Caco-2 (cell line): ENCODE results near the gene SPACA9. TPM values are rescaled to one million over a fixed set of nuclear protein-coding genes. Genes with fewer than 3 reads are reported as not detected.

Source experiments
- BruUV-seq: library from RNA; stranded (reverse); fragments of 400-500 nt; replicated peaks from 2 replicates; lab custom pipeline; 2021; lab: Mats Ljungman, UMichigan
- CTCF ChIA-PET: fragments of 300-600 bp; sonication (Branson Sonifier 250); formaldehyde crosslinking; loops from one replicate; lab custom pipeline; 2022; ENCODE audit warnings: antibody characterized with exemption; lab: Charles Lee
- POLR2A ChIA-PET: fragments of 300-600 bp; sonication (Branson Sonifier 250); formaldehyde crosslinking; loops from one replicate; lab custom pipeline; 2022; ENCODE audit warnings: antibody characterized with exemption; lab: Charles Lee
- DNase-seq, 2 experiments: peaks; one replicate each; pipeline versions ENCODE4 v3.0.0 to v3.0.0-alpha.2; 2020 to 2022
- H3K27me3 ChIP-seq: replicated peaks from 2 replicates; pipeline ENCODE4 v1.6.0; 2011; ENCODE audit warnings: low read length; ENCODE audit not compliant: control insufficient read depth, insufficient read depth
- H3K36me3 ChIP-seq: 2 replicates; pipeline ENCODE4 v1.5.1; 2011; ENCODE audit warnings: low read length; ENCODE audit not compliant: control insufficient read depth, insufficient read depth
- H3K4me1 ChIP-seq: fragments of 250-450 bp; sonication (Bioruptor Pico); 2 replicates; pipeline ENCODE4 v1.5.1; 2020; ENCODE audit warnings: mild to moderate bottlenecking
- H3K4me3 ChIP-seq: 2 replicates; pipeline ENCODE4 v1.5.1; 2011; ENCODE audit warnings: low read depth, mild to moderate bottlenecking, control low read depth, low read length
- H3K9me3 ChIP-seq: fragments of 250-450 bp; sonication (Bioruptor Pico); 2 replicates; pipeline ENCODE4 v1.5.1; 2020; ENCODE audit warnings: mild to moderate bottlenecking, moderate library complexity
- H3K27ac Mint-ChIP-seq: one replicate; pipeline ENCODE4 v1.8.0; 2022; ENCODE audit warnings: mixed read lengths; ENCODE audit not compliant: unreplicated experiment
- H3K27me3 Mint-ChIP-seq: one replicate; pipeline ENCODE4 v1.8.0; 2022; ENCODE audit warnings: mixed read lengths; ENCODE audit not compliant: insufficient read depth, unreplicated experiment
- H3K36me3 Mint-ChIP-seq: one replicate; pipeline ENCODE4 v1.8.0; 2022; ENCODE audit warnings: mild to moderate bottlenecking, mixed read lengths; ENCODE audit not compliant: insufficient read depth, unreplicated experiment
- H3K4me1 Mint-ChIP-seq: one replicate; pipeline ENCODE4 v1.8.0; 2022; ENCODE audit warnings: low read depth, mixed read lengths; ENCODE audit not compliant: unreplicated experiment
- H3K4me3 Mint-ChIP-seq: one replicate; pipeline ENCODE4 v1.8.0; 2022; ENCODE audit warnings: mild to moderate bottlenecking, moderate library complexity, mixed read lengths; ENCODE audit not compliant: unreplicated experiment
- H3K9me3 Mint-ChIP-seq: one replicate; pipeline ENCODE4 v1.8.0; 2022; ENCODE audit warnings: mixed read lengths; ENCODE audit not compliant: unreplicated experiment
- intact Hi-C: fragments of 100-400 bp; cut with micrococcal nuclease; formaldehyde crosslinking; loops from one replicate; pipeline ENCODE4 v1.10.0; 2022; ENCODE audit not compliant: unreplicated experiment
- total RNA-seq: library from RNA; stranded (reverse); gene quantifications from 2 replicates; pipeline ENCODE4 v1.2.3, GENCODE V29; 2022
- TF ChIP-seq, protein P1 (sequence below), 2 experiments: fragments of 200-600 bp in 1 of 2; IDR thresholded peaks; 1 replicate in 1 of 2; 2 replicates in 1 of 2; pipeline versions ENCODE4 v1.5.1 to v1.8.0; 2011 to 2022; ENCODE audit warnings: antibody characterized with exemption in 1 of 2, control low read depth in 1 of 2, inconsistent platforms in 1 of 2, low read depth in 1 of 2, low read length in 1 of 2, mild to moderate bottlenecking in 1 of 2, moderate library complexity in 1 of 2; ENCODE audit not compliant: insufficient read depth in 1 of 2, severe bottlenecking in 1 of 2, unreplicated experiment in 1 of 2

The SPACA9 gene
- total RNA-seq, 1 experiment from 2014 or later, result 0.64 TPM

DNA sequence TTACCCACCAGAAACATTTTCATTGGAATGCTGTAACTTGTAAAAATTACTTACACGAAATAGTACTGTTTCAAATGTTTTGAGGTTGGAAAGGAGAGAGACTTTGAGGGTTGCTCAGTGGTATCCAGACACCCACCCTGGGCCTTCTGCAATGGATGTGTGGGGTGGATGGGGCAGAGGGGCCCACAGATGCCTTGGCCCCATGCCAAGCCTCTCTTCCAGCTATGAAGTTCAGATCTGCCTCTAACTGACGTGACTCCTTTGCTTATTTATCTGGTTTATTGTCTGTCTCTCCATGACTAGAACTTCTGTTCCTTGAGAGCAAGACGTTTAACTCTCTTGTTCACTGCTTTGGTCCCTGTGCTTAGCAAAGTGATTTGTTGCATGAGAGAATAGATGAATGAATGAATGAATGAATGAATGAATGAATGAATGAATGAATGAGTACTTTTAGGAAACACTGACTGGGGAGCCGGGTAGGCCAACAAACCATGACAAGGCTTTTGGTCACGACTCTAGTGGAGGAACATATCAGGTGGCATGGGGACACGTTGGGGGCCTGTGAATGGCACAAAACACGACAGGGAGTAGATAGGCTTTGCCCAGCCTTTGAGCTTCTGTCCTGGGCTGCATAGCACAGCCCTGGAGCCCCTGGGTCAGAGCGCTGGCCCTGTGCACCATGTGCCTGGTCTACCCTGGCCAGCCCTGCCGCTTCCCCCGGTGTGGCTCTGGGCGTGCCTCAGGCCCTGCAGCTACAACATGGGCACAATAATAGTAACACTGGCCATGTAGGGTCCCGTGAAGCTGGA, 32.4 kb upstream of the SPACA9 start:
- H3K36me3 ChIP-seq, result no peaks in the 10 kb centered on the region
- no peak overlapping the region for H3K4me3 Mint-ChIP-seq
- no TSS peak for BruUV-seq
- no peaks in the 10 kb centered on the region for H3K27me3 Mint-ChIP-seq
- DNase-seq, result no peak
- no peaks in the 10 kb centered on the region for H3K9me3 Mint-ChIP-seq
- no peak overlapping the region for H3K4me3 ChIP-seq
- H3K4me1 ChIP-seq, result no peaks in the 10 kb centered on the region
- ChIA-PET POLR2A (no interaction called here), CTCF (no interaction called here)
- no peak overlapping the region for H3K27ac Mint-ChIP-seq
- intact Hi-C loops, result no loop called here
- H3K27me3 ChIP-seq, result no peaks in the 10 kb centered on the region
- H3K4me1 Mint-ChIP-seq, result no peaks in the 10 kb centered on the region
- no peaks in the 10 kb centered on the region for H3K36me3 Mint-ChIP-seq
- TF ChIP-seq, protein P1, sequence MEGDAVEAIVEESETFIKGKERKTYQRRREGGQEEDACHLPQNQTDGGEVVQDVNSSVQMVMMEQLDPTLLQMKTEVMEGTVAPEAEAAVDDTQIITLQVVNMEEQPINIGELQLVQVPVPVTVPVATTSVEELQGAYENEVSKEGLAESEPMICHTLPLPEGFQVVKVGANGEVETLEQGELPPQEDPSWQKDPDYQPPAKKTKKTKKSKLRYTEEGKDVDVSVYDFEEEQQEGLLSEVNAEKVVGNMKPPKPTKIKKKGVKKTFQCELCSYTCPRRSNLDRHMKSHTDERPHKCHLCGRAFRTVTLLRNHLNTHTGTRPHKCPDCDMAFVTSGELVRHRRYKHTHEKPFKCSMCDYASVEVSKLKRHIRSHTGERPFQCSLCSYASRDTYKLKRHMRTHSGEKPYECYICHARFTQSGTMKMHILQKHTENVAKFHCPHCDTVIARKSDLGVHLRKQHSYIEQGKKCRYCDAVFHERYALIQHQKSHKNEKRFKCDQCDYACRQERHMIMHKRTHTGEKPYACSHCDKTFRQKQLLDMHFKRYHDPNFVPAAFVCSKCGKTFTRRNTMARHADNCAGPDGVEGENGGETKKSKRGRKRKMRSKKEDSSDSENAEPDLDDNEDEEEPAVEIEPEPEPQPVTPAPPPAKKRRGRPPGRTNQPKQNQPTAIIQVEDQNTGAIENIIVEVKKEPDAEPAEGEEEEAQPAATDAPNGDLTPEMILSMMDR (IDR thresholded peaks at IDR 0.05; ENCODE audit: insufficient read depth in 1 of 2, low read depth in 1 of 2, low read length in 1 of 2, severe bottlenecking in 1 of 2, unreplicated experiment in 1 of 2), result no peak
- H3K9me3 ChIP-seq, result no peaks in the 10 kb centered on the region

DNA sequence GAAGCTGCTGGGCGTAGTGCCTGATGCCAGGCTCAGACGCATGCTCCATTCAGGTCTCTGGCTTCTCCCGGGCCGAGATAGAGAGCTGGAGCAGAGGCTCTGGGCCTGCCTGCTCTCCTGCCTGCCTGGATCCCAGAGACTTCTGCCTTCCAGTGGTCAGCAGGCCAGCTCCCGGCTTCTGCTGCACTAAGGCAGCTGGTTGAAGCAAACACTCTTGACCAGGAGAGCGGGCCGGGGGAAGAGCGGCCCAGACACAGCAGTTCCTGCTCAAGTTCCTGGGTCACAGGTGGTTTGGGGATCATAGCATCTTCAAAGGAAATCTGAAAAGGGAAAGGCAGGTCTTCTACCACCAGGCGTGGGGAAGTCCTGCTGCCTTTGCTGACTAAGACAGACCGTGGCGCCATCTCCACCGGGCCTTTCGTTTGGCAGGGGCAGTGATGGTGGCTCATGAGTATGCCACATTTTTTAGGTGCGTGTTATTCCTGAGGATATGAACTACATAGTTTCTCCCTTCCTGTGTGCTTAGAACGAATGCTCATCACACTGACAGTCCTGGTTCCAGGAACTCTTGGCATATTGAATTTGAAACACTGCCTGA, 31.7 kb upstream of the SPACA9 start:
- Histone ChIP-seq H3K9me3 (no peaks in the 10 kb centered on the region), H3K36me3 (no peaks in the 10 kb centered on the region), H3K4me3 (no peak overlapping the region), H3K4me1 (no peaks in the 10 kb centered on the region), H3K27me3 (no peaks in the 10 kb centered on the region)
- BruUV-seq, result no TSS peak
- Mint-ChIP-seq H3K36me3 (no peaks in the 10 kb centered on the region), H3K27me3 (no peaks in the 10 kb centered on the region), H3K27ac (no peak overlapping the region), H3K4me1 (no peaks in the 10 kb centered on the region), H3K9me3 (no peaks in the 10 kb centered on the region), H3K4me3 (no peak overlapping the region)
- intact Hi-C loops, result no loop called here
- ChIA-PET CTCF (no interaction called here), POLR2A (no interaction called here)
- no peak for DNase-seq
- TF ChIP-seq, protein P1 (IDR thresholded peaks at IDR 0.05; ENCODE audit: insufficient read depth in 1 of 2, low read depth in 1 of 2, low read length in 1 of 2, severe bottlenecking in 1 of 2, unreplicated experiment in 1 of 2), result no peak

- no peaks in the 10 kb centered on the region for H3K9me3 ChIP-seq
- no peaks in the 10 kb centered on the region for H3K27me3 Mint-ChIP-seq
- BruUV-seq, result no TSS peak
- ChIA-PET CTCF (interaction anchor here (1.5 kb wide), 1 partner anchor 36 kb away, joined by 4 read pairs; no protein-coding TSS in a partner anchor), POLR2A (no interaction called here)
- no peaks in the 10 kb centered on the region for H3K4me1 Mint-ChIP-seq
- no peaks in the 10 kb centered on the region for H3K36me3 ChIP-seq
- no peaks in the 10 kb centered on the region for H3K9me3 Mint-ChIP-seq
- H3K4me1 ChIP-seq, result no peaks in the 10 kb centered on the region
- no peak for DNase-seq
- H3K27me3 ChIP-seq, result no peaks in the 10 kb centered on the region
- H3K4me3 ChIP-seq, result no peak overlapping the region
- no peak overlapping the region for H3K27ac Mint-ChIP-seq
- TF ChIP-seq, protein P1 (IDR thresholded peaks at IDR 0.05; ENCODE audit: insufficient read depth in 1 of 2, low read depth in 1 of 2, low read length in 1 of 2, severe bottlenecking in 1 of 2, unreplicated experiment in 1 of 2), result no peak
- H3K4me3 Mint-ChIP-seq, result no peak overlapping the region
- intact Hi-C loops, result no loop called here
- no peaks in the 10 kb centered on the region for H3K36me3 Mint-ChIP-seq
Observed at GRCh38 chr9:132849185-132849706, 29.5 kb upstream of the SPACA9 start.
